HepG2 (cell line): ENCODE data around the gene BABAM2. TPM values are rescaled to one million over a fixed set of nuclear protein-coding genes. Genes with fewer than 3 reads are reported as not detected.

Experiments used
- ARNTL ChIP-seq: sonication (generic); formaldehyde crosslinking; IDR thresholded peaks from 2 replicates; pipeline ENCODE4 v1.4.0; 2020; ENCODE audit warnings: mild to moderate bottlenecking, missing genetic modification reagents
- BCL6 ChIP-seq: IDR thresholded peaks from 2 replicates; pipeline ENCODE4 v1.6.1; 2016; ENCODE audit warnings: missing genetic modification reagents, missing compliant biosample characterization
- CREB1 ChIP-seq, 2 experiments: fragments of 450-650 bp in 1 of 2; IDR thresholded peaks; 2 replicates each; pipeline ENCODE4 v1.6.1; 2016 to 2017; ENCODE audit warnings: control low read depth in 1 of 2, mild to moderate bottlenecking in 1 of 2, missing compliant biosample characterization in 1 of 2, missing genetic modification characterization in 1 of 2
- CSRNP1 ChIP-seq: sonication (generic); formaldehyde crosslinking; IDR thresholded peaks from 2 replicates; pipeline ENCODE4 v1.8.1; 2023; ENCODE audit warnings: mild to moderate bottlenecking, missing genetic modification reagents
- EED ChIP-seq: sonication (generic); formaldehyde crosslinking; IDR thresholded peaks from 2 replicates; pipeline ENCODE4 v1.5.0; 2020; ENCODE audit warnings: mild to moderate bottlenecking, missing genetic modification reagents
- ELF1 ChIP-seq: sonication (generic); formaldehyde crosslinking; IDR thresholded peaks from 2 replicates; pipeline ENCODE4 v1.4.0; 2020; ENCODE audit warnings: missing genetic modification reagents
- FOXO1 ChIP-seq: sonication (generic); formaldehyde crosslinking; IDR thresholded peaks from 2 replicates; pipeline ENCODE4 v1.4.0; 2020; ENCODE audit warnings: missing genetic modification reagents
- GRHL1 ChIP-seq: sonication (generic); formaldehyde crosslinking; conservative IDR thresholded peaks from 2 replicates; pipeline ENCODE4 v1.8.0; 2022; ENCODE audit warnings: missing genetic modification reagents
- IKZF5 ChIP-seq: IDR thresholded peaks from 2 replicates; pipeline ENCODE4 v1.6.1; 2018; ENCODE audit warnings: missing genetic modification reagents, mild to moderate bottlenecking, missing compliant biosample characterization
- JUN ChIP-seq: sonication (generic); formaldehyde crosslinking; IDR thresholded peaks from 2 replicates; pipeline ENCODE4 v1.4.0; 2020; ENCODE audit warnings: mild to moderate bottlenecking, missing genetic modification reagents
- RBFOX2 ChIP-seq: fragments of 200-400 bp; formaldehyde crosslinking; IDR thresholded peaks from 2 replicates; pipeline ENCODE4 v1.6.1; 2017; ENCODE audit warnings: low read depth, mild to moderate bottlenecking, low read length
- TBX3 ChIP-seq: fragments of 450-650 bp; IDR thresholded peaks from 2 replicates; pipeline ENCODE4 v1.6.1; 2017; ENCODE audit warnings: antibody characterized with exemption, mild to moderate bottlenecking, inconsistent platforms, borderline replicate concordance
- ZBTB20 ChIP-seq: sonication (generic); formaldehyde crosslinking; IDR thresholded peaks from 2 replicates; pipeline ENCODE4 v1.8.1; 2023; ENCODE audit warnings: missing genetic modification reagents, low read depth, mild to moderate bottlenecking, borderline replicate concordance
- ZBTB21 ChIP-seq: sonication (generic); formaldehyde crosslinking; IDR thresholded peaks from 2 replicates; pipeline ENCODE4 v1.4.0; 2020; ENCODE audit warnings: missing genetic modification reagents
- ZBTB3 ChIP-seq: sonication (generic); formaldehyde crosslinking; IDR thresholded peaks from 2 replicates; pipeline ENCODE4 v1.4.0; 2020; ENCODE audit warnings: low read depth, mild to moderate bottlenecking, moderate library complexity, missing genetic modification reagents, borderline replicate concordance
- ZEB1 ChIP-seq: IDR thresholded peaks from 2 replicates; pipeline ENCODE4 v1.6.1; 2012; ENCODE audit warnings: mild to moderate bottlenecking, low read depth, inconsistent platforms; ENCODE audit not compliant: insufficient replicate concordance
- ZNF609 ChIP-seq: sonication (generic); formaldehyde crosslinking; IDR thresholded peaks from 2 replicates; pipeline ENCODE4 v1.4.0; 2020; ENCODE audit warnings: mild to moderate bottlenecking, missing genetic modification reagents, borderline replicate concordance
- polyA plus RNA-seq, 8 experiments: library from polyadenylated mRNA; depleted of rRNA in 3 of 8; stranded (reverse) in 7 of 8; unstranded in 1 of 8; fragments of >200 nt; fragmentation: Illumina TruSeq in 4 of 8; extraction: Trizol in 4 of 8; gene quantifications; 2 replicates each; pipeline versions ENCODE4 v1.2.1 to v1.2.3, GENCODE V29; 2011 to 2016; ENCODE audit warnings: low read depth in 4 of 8, missing spikeins in 1 of 8, mixed read lengths in 1 of 8; ENCODE audit not compliant: insufficient read depth in 1 of 8
- total RNA-seq, 5 experiments: library from RNA; depleted of rRNA; stranded (reverse); fragments of >200 nt; fragmentation: Illumina TruSeq; extraction: Trizol; gene quantifications; 2 replicates each; pipeline ENCODE4 v1.2.3, GENCODE V29; 2016; ENCODE audit warnings: low read depth in 1 of 5

Gene BABAM2
- total and polyA plus RNA-seq, 2 of the 13 experiments (the other 11 are each of a cell fraction or from before 2014, with no cell fraction given): 24.9 to 28.0 TPM

GRCh38 chr2:27875089-27875881 lies 15.2 kb upstream of the BABAM2 start (continued):
- TF ChIP-seq GRHL1 (CRISPR knock-in tag): no peak
- peak; percentile 83; the same call in 1 of the 2 replicates for TF ChIP-seq ZBTB3 (CRISPR knock-in tag)
- TF ChIP-seq TBX3: peak; percentile 86
- peak; percentile 79; the same call in 1 of the 2 replicates for TF ChIP-seq ZNF609
- peak; percentile 92 for TF ChIP-seq FOXO1
- TF ChIP-seq JUN (CRISPR knock-in tag): 0 out of 2 replicates have a peak, but pooled peaks have one; percentile 61
- peak; percentile 38; the same call in 1 of the 2 replicates for TF ChIP-seq CREB1 (IDR thresholded peaks at IDR 0.05)
- peak; percentile 82 for TF ChIP-seq CREB1 (CRISPR knock-in tag; IDR thresholded peaks at IDR 0.05)
- TF ChIP-seq RBFOX2: no peak
- TF ChIP-seq ZBTB20 (CRISPR knock-in tag): peak; percentile 58; the same call in 1 of the 2 replicates
- TF ChIP-seq ZEB1: no peak
- no peak for TF ChIP-seq EED (CRISPR knock-in tag)
- TF ChIP-seq BCL6 (CRISPR knock-in tag): peak; percentile 97
- TF ChIP-seq CSRNP1: no peak
- no peak for TF ChIP-seq ELF1
- TF ChIP-seq IKZF5 (CRISPR knock-in tag): peak; percentile 72; the same call in 1 of the 2 replicates
- no peak for TF ChIP-seq ARNTL (CRISPR knock-in tag)
- TF ChIP-seq ZBTB21 (CRISPR knock-in tag): no peak
